GM19025 (cell line): Measurements from ENCODE around the gene ENDOD1.
"Not testable (repeated sequence)": the region's sequence is repeated elsewhere in the genome, so short reads cannot be mapped to it uniquely, and the experiment has no call there.

ENCODE experiments used
- ATAC-seq: cut with Tn5 transposase; IDR thresholded peaks from one replicate; pipeline ENCODE4 v1.9.1; 2021; ENCODE audit warnings: mild to moderate bottlenecking, low read depth, moderate library complexity; ENCODE audit not compliant: unreplicated experiment

ENDOD1 gene

GRCh38 chr11:95101935-95102334 lies 12.3 kb downstream of the ENDOD1 start:
- no peak for ATAC-seq

DNA sequence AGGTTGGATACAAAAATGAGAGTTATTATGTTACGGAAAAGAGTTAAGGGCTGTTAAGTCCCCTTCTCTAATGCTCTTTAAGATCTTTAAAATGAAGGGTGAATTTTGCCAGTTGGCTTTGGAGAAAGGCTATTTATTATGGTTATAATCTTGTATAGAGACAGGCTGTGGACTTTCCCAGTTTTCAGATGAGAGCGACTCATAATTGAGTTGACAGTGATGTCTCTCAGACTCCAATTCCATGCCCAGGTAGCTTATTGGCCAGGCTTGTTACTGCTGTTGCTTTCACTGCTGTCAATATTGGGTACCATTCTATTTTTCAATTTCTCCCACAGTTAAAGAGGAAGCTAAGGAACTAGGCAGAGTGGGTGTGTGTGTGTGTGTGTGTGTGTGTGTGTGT lies 13.1 kb downstream of the ENDOD1 start:
- no peak for ATAC-seq

DNA sequence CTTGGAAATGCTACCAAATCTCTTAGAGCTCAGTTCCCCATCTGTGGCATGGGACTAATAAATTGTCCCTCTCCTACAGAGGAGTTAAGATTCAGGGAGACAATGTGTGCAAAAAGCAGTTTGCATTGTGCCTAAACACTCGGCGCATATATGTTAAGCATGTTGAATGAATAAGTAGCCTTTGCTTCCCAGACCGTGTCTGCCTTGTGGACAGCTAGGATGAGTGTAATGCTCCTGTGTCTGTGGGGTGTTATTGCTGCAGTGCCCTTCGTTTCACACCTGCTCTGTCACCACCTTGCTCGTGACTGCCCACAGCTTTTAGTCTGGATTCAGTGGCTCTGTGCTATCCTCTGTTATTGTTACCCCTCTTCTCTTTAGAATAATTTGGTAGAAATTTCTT lies 14.1 kb downstream of the ENDOD1 start:
- ATAC-seq = no peak

- ATAC-seq = no peak
Measured at GRCh38 chr11:95104121-95104830, 14.6 kb downstream of the ENDOD1 start.

DNA sequence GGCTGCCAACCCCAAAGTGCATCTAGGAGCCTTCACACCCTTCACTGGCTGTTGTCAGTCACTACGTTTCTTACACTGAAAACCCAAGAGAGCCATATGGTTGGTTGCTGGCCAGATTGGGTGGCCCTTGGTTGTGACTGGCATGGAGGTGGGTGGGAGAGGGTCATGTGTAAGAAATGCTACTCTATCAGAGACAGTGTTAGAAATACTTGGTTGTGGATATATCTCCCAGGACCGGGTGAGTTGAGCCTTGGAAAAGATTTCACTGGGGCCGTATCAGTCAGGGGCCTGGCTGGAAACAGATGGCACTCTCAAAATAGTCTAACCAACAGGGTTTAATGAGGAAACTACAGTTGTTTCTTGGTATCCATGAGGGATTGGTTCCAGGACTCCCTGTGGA lies 15.2 kb downstream of the ENDOD1 start:
- ATAC-seq = no peak

DNA sequence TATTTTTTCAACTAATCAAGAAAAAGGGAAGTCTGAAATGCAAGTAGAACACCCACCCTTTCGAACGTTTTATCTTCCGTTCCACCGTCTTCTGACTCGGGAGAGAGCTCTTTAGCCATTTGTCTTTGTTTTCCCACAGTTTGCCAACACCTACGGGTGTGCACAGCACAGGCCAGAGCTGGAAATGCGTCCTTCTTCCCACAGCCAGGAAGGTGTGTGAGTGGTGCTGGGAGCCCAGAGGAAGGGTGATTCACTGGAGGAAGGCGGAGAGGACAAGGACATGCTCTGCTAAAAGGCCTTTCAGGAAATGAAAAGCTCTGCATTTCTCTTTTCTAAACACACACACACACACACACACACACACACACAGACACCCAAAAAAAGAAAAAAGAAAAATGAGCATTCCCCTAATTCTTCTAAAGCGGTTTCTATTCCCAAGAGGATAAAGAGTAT lies 18.5 kb downstream of the ENDOD1 start:
- ATAC-seq = no peak

- ATAC-seq = no peak
Measured at GRCh38 chr11:95108671-95109551, 19.3 kb downstream of the ENDOD1 start.

GRCh38 chr11:95111471-95111870 lies 21.8 kb downstream of the ENDOD1 start:
- ATAC-seq = not testable (repeated sequence)

- ATAC-seq = no peak
Measured at GRCh38 chr11:95111923-95112540, 22.4 kb downstream of the ENDOD1 start.

DNA sequence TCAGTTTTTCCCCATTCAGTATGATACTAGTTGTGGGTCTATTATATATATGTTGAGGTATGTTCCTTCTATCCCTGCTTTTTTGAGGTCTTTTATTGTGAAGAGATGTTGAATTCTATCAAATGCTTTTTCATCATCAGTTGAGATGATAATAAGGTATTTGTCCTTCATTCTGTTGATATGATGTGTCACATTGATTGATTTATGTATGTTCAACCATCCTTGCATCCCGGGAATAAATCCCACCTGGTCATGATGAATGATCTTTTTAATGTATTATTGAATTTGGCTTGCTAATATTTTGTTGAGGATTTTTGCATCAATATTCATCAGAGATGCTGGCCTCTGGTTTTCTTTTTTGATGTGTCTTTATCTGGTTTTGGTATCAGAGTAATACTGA lies 26.0 kb downstream of the ENDOD1 start:
- ATAC-seq = no peak

DNA sequence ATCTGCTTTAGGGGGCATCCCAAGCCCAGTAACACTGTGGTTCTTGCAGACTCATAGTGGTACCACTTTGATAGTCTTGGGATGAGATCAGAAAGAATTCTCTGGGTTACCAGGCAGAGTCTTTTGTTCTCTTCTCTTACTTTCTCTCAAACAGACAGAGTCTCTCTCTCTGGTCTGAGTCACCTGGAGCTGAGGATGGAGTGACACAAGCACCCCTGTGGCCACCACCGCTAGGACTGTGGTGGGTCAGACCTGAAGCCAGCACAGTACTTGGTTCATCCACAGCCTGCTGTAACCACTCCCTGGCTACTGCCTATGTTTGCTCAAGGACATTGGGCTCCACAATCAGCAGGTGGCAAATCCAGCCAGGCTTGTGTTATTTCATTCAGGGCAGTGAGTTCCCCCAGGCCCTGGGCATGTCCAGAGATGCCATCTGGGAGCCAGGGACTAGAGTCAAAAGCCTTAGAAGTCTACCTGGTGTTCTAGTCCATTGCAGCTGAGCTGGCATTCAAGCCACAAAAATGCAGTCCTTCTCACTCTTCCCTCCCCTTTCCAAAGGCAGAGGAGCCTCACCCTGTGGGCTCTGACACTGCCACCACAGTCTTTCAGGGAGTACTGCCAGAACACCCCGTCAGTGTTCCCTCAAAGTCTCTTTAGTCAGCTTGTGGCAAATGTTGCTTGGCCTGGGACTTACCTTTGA lies 29.9 kb downstream of the ENDOD1 start:
- ATAC-seq = no peak

- ATAC-seq = no peak
Measured at GRCh38 chr11:95121698-95122097, 32.1 kb downstream of the ENDOD1 start.

DNA sequence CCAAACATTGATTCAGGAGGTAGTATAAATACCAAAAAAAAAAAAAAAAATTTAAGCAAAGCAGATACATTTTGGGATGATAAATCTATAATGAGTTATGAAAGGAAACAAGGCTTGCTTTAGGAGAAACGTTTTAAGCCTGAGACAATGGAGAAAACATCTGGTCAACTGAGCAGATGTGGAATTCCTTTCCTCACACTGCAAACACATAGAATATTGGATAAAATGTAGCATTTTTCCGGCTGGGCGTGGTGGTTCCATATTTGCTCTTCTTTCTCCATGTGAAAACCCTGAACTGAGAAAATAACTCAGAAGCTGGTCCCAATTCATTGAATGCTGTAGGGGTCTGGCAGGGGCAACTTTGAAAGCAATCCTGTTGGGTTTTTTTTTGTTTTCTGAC lies 33.9 kb downstream of the ENDOD1 start:
- ATAC-seq = no peak

DNA sequence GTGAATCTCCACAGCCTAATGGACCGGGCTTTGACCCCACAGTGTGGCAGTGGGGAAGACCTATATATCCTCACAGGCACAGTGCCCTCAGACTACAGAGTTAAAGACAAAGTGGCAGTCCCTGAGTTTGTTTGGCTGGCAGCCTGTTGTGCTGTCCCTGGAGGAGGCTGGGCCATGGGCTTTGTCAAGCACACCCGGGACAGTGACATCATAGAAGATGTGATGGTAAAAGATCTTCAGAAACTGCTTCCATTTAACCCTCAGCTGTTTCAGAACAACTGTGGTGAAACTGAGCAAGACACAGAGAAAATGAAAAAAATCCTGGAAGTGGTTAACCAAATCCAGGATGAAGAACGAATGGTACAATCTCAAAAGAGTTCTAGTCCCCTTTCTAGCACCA lies 39.0 kb downstream of the ENDOD1 start:
- no peak for ATAC-seq

GRCh38 chr11:95132956-95133355 lies 43.3 kb downstream of the ENDOD1 start:
- ATAC-seq = no peak

DNA sequence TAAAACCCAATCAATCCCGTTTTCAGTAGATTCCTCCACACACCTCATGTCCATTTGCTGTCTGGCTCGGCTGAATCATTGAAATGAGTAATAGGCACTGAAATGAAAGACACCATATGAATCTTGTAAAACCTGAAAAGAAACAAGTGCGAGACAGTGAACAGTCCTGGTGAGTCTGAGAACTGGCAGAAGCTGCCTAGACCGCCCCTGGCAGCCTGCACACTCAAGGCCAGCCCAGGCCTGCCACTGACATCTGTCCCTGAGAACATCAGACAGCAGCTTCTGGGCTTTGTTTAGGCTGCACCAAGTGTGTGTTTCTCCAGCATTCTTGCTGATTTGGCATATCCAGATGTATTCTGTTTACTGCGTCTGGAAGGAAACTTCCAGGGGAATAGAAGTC lies 44.8 kb downstream of the ENDOD1 start:
- ATAC-seq = no peak

- ATAC-seq = no peak
Measured at GRCh38 chr11:95135155-95135554, 45.5 kb downstream of the ENDOD1 start.

GRCh38 chr11:95135880-95136279 lies 46.2 kb downstream of the ENDOD1 start:
- no peak for ATAC-seq

- ATAC-seq = not testable (repeated sequence)
Measured at GRCh38 chr11:95136747-95137146, 47.1 kb downstream of the ENDOD1 start.

DNA sequence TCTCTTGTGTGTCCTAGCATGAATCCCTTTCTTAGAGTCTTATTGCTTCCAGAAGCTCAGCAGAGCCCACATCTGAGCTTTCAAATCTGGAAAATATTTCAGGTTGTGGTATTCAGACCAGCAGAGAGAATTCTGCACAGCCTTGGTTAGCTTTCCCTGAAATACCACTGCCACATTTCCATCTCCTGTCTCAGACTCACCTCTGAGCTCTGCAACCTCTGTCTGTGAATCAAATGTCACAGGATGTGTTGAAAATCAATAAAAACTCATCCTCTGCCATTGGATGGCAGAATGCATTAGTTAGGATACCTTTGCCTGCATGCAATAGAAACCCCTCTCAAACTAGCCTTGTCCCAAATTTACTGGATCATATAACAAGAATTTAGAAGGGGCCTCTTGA lies 47.7 kb downstream of the ENDOD1 start:
- ATAC-seq = no peak

- ATAC-seq = peak; percentile 63
Measured at GRCh38 chr11:95138448-95138847, 48.8 kb downstream of the ENDOD1 start.
